Stimulated activated naive CD4-positive, alpha-beta T cell (primary cell): ENCODE results near the gene HDDC3.
A peak's percentile ranks its signal among the peaks of the same experiment; 100 is the strongest.

Source experiments
- DNase-seq, 6 experiments: peaks; one replicate each; lab custom pipeline; 2025; lab: John Stamatoyannopoulos, UW

The HDDC3 gene

DNA sequence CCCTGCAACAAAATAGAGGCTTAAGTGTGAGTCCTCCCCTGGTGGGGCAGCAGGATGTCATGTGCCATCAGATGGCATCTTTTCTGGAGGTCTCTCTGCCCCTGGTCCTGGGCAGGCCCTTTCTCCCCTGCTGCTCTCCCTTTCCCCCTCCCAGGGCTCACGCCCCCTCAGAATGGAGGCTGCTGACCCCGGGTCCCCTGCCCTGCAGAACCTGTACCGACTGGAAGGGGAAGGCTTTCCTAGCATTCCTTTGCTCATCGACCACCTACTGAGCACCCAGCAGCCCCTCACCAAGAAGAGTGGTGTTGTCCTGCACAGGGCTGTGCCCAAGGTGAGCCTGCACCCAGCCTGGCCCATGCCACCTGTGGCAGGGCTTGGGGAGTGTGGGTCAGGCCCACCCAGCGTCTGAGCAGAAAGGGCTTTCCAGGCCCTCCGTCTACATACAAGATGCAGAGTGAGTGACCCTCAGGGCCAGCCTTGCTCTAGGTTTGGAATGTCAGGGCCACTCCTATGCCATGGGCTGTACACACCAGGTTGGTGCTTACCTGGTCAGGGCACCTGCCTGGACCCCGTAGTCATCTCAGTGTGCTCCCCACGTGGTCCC lies 40.9 kb downstream of the HDDC3 start:
- no peak for DNase-seq

DNA sequence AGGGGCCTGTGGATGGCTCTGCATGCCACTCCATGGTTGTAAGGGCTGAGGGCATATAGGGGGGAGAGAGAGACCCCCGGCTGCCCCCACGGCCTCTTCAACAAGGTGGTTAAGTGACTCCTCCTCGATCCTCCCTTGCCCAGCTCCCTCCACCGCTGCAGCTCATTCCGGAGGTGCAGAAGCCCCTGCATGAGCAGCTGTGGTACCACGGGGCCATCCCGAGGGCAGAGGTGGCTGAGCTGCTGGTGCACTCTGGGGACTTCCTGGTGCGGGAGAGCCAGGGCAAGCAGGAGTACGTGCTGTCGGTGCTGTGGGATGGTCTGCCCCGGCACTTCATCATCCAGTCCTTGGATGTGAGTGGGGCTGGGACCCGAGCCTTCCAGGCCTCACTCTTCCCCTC lies 41.5 kb downstream of the HDDC3 start:
- no peak for DNase-seq

DNA sequence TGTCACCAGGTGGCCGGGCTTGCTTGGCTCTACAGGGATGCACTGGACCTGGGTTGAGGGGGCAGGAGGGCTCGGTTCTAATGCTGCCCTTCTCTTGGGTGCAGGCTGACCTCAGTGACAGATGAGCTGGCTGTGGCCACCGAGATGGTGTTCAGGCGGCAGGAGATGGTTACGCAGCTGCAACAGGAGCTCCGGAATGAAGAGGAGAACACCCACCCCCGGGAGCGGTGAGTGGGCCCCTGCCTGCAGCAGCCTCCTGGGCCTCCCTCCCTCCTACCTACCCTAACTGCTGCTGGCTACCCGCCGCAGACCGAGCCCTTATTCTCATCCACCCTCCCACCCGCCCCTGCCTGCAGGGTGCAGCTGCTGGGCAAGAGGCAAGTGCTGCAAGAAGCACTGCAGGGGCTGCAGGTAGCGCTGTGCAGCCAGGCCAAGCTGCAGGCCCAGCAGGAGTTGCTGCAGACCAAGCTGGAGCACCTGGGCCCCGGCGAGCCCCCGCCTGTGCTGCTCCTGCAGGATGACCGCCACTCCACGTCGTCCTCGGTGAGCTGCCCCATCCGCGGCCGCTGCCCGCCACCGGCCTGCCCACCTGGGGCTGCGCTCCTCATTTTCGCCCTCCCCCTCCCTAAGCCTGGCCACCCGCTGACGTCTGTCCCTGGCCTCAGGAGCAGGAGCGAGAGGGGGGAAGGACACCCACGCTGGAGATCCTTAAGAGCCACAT lies 42.5 kb downstream of the HDDC3 start:
- DNase-seq = no peak

DNA sequence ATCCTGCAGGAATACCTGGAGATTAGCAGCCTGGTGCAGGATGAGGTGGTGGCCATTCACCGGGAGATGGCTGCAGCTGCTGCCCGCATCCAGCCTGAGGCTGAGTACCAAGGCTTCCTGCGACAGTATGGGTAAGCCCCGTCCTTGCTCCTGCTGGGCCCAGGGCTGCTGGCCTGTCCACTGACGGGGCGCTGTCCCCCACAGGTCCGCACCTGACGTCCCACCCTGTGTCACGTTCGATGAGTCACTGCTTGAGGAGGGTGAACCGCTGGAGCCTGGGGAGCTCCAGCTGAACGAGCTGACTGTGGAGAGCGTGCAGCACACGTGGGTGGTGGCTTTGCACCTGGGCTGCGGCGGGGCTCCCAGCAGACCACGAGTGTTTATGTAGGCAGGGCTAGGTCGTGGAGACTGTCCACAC lies 43.0 kb downstream of the HDDC3 start:
- DNase-seq = no peak

DNA sequence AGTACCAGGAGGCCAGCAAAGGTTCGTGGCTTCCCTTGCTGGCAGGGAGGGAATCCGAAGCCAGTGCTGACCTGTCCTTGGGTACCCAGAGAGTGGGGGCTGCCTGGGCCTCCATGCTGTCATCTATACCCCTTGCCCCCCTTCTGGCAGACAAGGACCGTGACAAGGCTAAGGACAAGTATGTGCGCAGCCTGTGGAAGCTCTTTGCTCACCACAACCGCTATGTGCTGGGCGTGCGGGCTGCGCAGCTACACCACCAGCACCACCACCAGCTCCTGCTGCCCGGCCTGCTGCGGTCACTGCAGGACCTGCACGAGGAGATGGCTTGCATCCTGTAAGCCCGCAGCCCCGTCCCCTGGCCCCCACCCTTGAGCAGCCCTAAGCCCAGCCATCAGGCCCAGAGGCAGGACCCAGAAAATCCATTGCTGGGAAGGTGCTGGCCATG lies 45.3 kb downstream of the HDDC3 start:
- no peak for DNase-seq

DNA sequence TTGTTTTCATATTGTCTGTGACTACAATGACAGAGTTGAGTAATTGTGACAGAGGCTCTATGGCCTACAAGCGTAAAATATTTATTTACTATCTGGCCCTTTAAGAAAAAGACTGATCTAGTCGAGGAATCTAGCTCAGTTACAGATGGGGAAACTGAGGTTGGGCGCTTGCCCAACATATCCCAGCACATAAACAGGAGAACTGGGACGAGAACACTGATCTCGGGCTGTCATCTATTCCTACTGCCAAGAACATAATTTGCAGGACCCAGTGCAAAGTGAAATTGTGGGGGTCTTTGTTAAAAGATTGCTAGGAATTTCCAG lies 46.1 kb downstream of the HDDC3 start:
- DNase-seq = no peak

DNA sequence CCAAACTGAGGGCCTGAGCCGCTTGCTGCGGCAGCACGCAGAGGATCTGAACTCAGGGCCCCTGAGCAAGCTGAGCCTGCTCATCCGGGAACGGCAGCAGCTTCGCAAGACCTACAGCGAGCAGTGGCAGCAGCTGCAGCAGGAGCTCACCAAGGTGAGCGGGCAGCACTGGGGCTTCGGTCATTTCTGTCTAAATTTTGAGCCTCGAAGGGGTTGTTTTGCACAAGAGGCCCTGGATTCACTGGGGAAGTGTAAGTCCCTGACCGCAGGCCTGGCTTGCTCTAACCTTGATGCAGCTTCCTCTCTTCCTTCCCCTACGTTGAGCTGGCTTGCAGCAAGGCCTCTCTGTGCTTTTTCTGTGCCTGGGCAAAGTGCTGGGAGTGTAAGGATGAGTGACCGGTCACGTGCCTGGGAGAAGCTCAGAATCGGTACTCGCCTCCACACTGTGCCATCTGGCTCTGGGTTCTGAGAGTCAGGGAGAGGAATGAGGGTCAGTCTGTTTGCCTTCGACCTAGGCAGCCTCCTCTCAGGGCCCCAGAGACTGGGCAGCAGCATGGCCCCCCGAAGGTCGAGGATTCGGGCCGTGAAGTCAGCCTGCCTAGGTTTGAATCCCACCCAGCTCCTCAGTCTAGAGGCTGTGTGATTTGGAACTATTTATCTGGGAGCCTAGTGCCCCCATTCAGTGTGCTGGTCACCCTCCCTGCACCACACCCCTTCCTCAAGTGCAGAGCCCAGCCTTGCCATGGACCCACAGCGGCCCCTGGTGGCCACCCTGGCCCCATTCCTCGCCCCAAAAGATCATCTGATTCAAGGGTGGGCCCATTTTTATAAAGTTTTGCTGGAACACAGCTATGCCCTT lies 46.7 kb downstream of the HDDC3 start:
- DNase-seq = peak; percentile 31 to 78 (median 66)

DNA sequence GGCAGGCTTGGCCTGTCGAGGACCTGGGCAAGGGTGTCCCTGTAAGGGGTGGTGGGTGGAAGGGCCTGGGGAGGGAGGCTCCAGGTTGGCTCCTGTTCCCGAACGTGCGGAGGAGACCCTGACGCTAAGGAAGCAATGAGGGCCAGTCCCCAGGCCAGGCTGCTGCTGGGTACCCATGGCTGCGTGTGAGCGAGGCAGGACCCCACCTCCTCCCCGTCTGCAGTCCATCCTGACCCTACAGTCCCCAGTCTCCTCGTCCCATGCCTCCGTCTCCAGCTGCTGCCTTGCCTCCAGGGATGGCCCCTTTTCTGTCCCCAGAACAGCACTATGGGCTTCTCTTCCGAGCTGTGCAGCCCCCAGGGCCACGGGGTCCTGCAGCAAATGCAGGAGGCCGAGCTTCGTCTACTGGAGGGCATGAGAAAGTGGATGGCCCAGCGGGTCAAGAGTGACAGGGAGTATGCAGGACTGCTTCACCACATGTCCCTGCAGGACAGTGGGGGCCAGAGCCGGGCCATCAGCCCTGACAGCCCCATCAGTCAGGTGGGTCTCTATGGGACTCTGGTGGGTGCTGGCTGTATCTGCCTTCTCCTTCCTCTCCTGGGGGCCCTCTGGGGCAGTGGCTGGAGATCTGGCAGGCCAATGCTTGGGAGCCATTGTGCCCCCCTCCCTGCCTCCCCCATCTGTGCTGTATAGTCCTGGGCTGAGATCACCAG lies 47.5 kb downstream of the HDDC3 start:
- DNase-seq = no peak

DNA sequence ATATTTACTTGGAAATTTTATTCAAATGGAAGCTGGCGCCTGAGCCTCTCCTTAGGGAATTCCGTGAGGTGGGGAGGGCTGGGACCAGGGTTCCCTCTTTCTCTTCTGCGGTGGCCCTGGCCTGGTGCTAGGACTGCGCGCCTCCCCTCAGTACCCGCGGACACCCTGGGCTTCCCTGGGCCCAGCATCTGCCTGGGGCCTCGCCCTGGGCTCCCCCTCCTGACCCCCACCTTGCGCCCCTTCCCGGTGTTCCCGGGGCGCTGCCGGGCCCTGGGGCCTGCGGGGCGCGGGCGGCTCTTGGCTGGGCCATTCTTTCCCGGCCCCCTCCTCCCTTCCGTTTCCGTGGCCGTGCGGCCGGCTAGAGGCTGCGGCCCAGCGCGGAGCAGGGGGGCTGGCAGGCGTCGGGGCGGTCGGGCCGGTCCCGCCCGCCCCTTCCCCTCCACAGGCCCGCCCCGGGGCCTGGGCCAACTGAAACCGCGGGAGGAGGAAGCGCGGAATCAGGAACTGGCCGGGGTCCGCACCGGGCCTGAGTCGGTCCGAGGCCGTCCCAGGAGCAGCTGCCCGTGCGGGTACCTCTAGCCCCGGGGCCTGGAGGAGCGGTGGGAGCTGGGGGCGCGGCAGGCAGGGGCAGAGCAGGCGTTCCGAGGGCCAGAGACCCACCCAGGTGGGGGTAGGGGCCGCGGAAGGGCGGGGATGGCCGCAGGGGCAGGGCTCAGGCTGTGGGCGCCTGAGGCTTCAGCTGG lies 48.2 kb downstream of the HDDC3 start, which contains the start of gene FES:
Gene FES, plus strand, starts transcription at position 529 of the 743 bp plus-strand sequence. CDS start 542 bp downstream, outside the sequence.
- no peak for DNase-seq

DNA sequence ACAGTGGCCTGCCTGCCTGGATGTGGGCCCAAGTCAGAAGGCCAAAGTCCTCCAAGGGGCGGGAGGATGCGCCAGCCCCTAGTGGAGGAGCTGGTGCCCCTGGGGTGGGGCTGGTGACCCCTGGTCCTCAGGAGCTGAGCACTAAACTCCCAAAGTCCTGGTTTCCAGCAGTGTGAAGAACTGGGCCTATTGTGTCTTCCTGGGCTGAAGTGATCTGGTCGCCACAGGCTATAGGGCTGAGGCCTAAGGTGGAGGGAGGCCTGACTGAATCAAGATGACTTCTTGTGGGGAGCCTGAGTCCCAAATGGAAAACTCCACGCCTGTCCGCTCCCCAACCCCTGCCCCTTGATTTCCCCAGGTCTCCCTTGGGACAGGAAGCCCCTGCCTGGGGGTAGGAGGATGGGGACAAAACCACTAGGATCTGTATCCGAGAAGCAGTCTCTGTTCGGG lies 48.8 kb downstream of the HDDC3 start:
- no peak for DNase-seq

DNA sequence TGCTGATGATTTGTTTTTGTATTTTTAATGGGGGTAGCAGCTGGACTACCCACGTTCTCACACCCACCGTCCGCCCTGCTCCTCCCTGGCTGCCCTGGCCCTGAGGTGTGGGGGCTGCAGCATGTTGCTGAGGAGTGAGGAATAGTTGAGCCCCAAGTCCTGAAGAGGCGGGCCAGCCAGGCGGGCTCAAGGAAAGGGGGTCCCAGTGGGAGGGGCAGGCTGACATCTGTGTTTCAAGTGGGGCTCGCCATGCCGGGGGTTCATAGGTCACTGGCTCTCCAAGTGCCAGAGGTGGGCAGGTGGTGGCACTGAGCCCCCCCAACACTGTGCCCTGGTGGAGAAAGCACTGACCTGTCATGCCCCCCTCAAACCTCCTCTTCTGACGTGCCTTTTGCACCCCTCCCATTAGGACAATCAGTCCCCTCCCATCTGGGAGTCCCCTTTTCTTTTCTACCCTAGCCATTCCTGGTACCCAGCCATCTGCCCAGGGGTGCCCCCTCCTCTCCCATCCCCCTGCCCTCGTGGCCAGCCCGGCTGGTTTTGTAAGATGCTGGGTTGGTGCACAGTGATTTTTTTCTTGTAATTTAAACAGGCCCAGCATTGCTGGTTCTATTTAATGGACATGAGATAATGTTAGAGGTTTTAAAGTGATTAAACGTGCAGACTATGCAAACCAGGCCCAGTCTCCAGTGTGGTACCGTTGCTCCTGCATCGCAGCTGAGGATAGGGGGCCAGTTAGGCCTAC lies 49.4 kb downstream of the HDDC3 start:
- no peak for DNase-seq

DNA sequence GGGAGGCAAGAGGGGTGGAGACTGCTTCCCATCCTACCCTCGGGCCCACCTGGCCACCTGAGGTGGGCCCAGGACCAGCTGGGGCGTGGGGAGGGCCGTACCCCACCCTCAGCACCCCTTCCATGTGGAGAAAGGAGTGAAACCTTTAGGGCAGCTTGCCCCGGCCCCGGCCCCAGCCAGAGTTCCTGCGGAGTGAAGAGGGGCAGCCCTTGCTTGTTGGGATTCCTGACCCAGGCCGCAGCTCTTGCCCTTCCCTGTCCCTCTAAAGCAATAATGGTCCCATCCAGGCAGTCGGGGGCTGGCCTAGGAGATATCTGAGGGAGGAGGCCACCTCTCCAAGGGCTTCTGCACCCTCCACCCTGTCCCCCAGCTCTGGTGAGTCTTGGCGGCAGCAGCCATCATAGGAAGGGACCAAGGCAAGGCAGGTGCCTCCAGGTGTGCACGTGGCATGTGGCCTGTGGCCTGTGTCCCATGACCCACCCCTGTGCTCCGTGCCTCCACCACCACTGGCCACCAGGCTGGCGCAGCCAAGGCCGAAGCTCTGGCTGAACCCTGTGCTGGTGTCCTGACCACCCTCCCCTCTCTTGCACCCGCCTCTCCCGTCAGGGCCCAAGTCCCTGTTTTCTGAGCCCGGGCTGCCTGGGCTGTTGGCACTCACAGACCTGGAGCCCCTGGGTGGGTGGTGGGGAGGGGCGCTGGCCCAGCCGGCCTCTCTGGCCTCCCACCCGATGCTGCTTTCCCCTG lies 50.2 kb downstream of the HDDC3 start:
- no peak for DNase-seq

DNA sequence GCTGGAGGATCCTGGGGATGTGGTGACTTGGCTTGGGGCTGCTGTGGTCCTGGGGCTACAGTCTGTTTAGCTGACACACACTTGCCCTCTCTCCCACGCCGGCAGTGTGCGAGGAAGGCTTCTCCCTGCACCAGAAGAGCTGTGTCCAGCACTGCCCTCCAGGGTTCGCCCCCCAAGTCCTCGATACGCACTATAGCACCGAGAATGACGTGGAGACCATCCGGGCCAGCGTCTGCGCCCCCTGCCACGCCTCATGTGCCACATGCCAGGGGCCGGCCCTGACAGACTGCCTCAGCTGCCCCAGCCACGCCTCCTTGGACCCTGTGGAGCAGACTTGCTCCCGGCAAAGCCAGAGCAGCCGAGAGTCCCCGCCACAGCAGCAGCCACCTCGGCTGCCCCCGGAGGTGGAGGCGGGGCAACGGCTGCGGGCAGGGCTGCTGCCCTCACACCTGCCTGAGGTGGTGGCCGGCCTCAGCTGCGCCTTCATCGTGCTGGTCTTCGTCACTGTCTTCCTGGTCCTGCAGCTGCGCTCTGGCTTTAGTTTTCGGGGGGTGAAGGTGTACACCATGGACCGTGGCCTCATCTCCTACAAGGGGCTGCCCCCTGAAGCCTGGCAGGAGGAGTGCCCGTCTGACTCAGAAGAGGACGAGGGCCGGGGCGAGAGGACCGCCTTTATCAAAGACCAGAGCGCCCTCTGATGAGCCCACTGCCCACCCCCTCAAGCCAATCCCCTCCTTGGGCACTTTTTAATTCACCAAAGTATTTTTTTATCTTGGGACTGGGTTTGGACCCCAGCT lies 51.0 kb downstream of the HDDC3 start:
- no peak for DNase-seq

DNA sequence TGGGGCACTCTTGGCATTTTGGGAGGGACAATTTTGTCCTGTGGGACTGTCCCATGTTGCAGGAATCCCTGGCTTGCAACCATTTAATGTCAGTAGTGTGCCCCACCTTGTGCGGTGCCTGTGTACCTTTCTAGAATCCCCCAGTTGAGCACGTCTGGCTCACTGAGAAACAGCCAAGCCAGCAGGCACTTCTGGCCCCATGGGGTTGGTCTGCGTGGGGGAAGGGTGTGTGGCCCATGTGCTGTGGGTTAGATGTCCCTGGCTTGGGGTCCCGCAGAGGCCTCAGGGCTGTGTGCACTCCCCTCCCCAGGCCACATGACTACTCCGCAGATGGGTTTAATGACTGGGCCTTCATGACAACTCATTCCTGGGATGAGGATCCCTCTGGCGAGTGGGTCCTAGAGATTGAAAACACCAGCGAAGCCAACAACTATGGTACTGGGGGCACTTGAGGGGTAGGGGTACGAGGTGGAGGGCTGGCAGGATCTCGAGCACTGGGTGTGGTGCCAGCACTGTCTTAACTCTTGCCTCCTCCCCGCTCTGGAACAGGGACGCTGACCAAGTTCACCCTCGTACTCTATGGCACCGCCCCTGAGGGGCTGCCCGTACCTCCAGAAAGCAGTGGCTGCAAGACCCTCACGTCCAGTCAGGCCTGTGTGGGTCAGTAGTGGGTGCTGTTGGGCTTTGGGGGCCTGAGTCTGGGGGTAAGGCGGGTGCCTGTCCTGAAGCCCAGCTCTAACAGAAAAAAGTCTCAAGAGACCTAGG lies 51.8 kb downstream of the HDDC3 start:
- no peak for DNase-seq
